ES-I3 (cell line): ENCODE data around the gene CPEB3.

Experiments used
- H3K36me3 ChIP-seq: 2 replicates; pipeline ENCODE4 v1.6.1; 2013; ENCODE audit warnings: mild to moderate bottlenecking, low read length, control low read depth, moderate library complexity; ENCODE audit not compliant: insufficient read depth
- H3K4me1 ChIP-seq: 2 replicates; pipeline ENCODE4 v1.6.1; 2013; ENCODE audit warnings: mild to moderate bottlenecking, control low read depth, low read length; ENCODE audit not compliant: insufficient read depth
- H3K9ac ChIP-seq: 2 replicates; pipeline ENCODE4 v1.6.1; 2013; ENCODE audit warnings: low read depth, mild to moderate bottlenecking, low read length, moderate library complexity
- H3K9me3 ChIP-seq: 2 replicates; pipeline ENCODE4 v1.6.1; 2013; ENCODE audit warnings: mild to moderate bottlenecking, low read length, moderate library complexity; ENCODE audit not compliant: control insufficient read depth, insufficient read depth

CPEB3 gene

DNA sequence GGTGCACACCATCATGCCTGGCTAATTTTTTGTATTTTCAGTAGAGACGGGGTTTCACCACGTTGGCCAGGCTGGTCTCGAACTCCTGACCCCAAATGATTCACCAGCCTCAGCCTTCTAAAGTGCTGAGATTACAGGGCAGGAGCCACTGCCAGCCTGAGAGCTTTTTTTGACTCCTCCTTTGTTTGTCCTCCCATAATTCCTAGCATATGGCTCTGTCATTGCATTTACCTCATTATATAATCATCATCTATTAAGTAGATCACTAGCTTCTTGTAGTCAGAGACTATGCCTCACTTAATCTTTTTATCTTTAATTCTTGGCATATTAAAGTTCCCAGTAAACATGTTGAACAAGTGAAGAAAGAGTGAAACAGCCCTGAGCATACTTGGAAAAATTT lies 82.1 kb downstream of the CPEB3 start:
- Histone ChIP-seq H3K9ac (no peak overlapping the region), H3K36me3 (no peaks in the 10 kb centered on the region), H3K9me3 (no peaks in the 10 kb centered on the region), H3K4me1 (no peaks in the 10 kb centered on the region)

DNA sequence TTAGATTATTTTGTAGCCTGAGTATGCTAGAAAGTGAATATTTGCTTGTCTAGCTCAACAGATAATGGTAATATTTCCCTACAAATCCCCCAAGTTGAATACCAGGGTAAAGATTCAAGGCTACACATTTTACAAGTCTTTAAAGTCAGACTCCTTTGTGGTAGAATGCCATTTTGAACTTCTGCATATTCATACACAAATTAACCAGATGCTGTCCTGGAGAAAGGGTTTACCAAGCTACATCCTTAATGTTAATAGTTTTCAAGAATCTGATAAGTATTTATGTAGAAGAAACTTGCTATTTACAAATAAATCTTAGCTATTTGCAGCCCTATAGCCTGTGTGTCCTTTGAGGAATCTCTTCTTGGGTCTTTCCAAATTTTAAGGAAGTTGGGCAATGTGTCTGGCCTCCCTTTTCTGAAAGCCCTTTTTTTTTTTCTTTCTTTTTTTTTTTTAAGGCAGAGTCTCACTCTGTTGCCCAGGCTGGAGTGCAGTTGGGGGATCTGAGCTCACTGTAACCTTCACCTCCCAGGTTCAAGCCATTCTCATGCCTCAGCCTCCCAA lies 82.6 kb downstream of the CPEB3 start:
- H3K36me3 ChIP-seq: no peaks in the 10 kb centered on the region
- H3K9me3 ChIP-seq: no peaks in the 10 kb centered on the region
- H3K9ac ChIP-seq: no peak overlapping the region
- H3K4me1 ChIP-seq: no peaks in the 10 kb centered on the region

- Histone ChIP-seq H3K36me3 (no peaks in the 10 kb centered on the region), H3K4me1 (no peaks in the 10 kb centered on the region), H3K9ac (no peak overlapping the region), H3K9me3 (no peaks in the 10 kb centered on the region)
These were observed 83.8 kb downstream of the CPEB3 start for GRCh38 chr10:92207061-92207460.

GRCh38 chr10:92203919-92204623 lies 86.8 kb downstream of the CPEB3 start:
- H3K4me1 ChIP-seq: no peaks in the 10 kb centered on the region

DNA sequence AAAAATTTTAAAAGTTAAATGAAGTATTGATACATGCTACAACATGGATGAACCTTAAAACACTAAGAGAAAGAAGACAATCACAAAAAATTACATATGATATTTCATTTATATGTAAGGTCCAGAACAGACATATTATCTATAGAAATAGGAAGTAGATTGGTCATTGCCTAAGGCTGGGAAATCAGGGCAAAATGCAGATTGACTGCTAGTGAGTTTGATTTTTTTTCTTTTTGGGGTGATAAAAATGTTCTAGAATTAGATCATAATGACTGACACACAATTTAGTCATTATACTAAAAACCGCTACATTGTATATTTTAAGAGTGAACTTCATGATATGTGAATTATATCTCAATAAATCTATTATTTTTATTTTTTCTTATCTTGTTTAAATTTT lies 88.3 kb downstream of the CPEB3 start:
- H3K9me3 ChIP-seq: no peaks in the 10 kb centered on the region
- H3K4me1 ChIP-seq: no peaks in the 10 kb centered on the region
- no peak overlapping the region for H3K9ac ChIP-seq
- H3K36me3 ChIP-seq: no peaks in the 10 kb centered on the region

More at GRCh38 chr10:92203919-92204623, 86.8 kb downstream of the CPEB3 start:
- H3K36me3 ChIP-seq: no peaks in the 10 kb centered on the region
- H3K9me3 ChIP-seq: no peaks in the 10 kb centered on the region
- H3K9ac ChIP-seq: no peak overlapping the region

DNA sequence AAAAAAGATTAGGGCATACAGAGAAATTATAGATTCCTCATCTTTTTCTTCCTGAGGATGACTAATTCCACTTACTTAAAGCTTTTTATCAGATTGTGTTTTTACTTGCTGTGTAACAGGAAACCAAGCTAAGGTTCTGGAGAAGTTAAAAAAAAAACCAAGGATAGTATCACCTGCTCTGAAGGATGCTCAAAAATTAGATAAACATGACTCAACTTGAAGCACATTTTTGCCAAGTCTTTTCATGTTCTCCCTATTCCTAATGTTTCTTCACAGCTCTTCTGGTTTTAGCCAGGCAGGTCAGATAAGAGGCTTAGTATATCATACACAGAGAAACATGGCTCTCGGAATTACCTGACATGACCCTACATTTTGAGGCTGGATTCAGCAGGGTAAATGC lies 90.3 kb downstream of the CPEB3 start:
- Histone ChIP-seq H3K9me3 (no peaks in the 10 kb centered on the region), H3K4me1 (no peaks in the 10 kb centered on the region), H3K36me3 (no peaks in the 10 kb centered on the region), H3K9ac (no peak overlapping the region)

GRCh38 chr10:92187101-92187500 lies 103.8 kb downstream of the CPEB3 start:
- Histone ChIP-seq H3K36me3 (no peaks in the 10 kb centered on the region), H3K4me1 (no peaks in the 10 kb centered on the region), H3K9ac (no peak overlapping the region), H3K9me3 (no peaks in the 10 kb centered on the region)

DNA sequence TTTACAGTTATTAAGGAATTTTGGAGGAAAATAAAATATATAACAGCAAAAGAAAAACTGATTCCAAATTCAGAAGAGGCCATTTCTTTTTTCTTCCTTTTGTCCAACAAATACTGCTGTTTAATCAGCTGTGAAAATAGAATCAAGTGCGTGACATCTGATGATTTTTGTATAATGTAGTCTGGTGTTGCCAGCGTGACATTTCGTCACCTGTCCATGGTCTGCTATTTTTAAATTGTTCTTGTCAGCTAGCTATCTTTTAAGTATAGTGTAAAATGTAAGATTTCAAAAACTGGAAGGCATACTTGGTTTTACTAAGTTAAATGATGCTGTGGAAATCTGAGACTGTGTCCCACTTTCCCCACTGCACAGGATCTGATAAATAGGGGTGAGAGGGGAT lies 105.9 kb downstream of the CPEB3 start:
- no peaks in the 10 kb centered on the region for H3K36me3 ChIP-seq
- H3K9ac ChIP-seq: no peak overlapping the region
- no peaks in the 10 kb centered on the region for H3K9me3 ChIP-seq
- H3K4me1 ChIP-seq: no peaks in the 10 kb centered on the region

DNA sequence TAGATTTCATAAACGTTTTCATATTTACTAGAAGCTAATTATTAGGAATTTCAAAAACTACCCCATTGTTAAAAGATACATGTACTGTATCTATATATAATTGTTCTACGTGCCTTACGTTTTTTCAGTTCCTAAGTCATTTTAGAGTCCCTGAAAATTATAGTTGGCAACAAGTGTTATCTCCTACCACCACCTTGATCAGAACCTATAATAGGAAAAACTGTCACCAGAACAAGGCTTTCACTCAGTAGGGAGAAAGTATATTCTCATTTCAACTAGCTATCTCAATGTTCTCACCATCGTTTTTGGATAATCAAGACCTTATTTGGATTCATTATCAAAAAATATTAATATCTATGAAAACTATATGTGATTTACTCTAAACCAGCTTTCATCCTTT lies 107.7 kb downstream of the CPEB3 start:
- H3K9ac ChIP-seq: no peak overlapping the region
- no peaks in the 10 kb centered on the region for H3K9me3 ChIP-seq
- no peaks in the 10 kb centered on the region for H3K4me1 ChIP-seq
- H3K36me3 ChIP-seq: no peaks in the 10 kb centered on the region

DNA sequence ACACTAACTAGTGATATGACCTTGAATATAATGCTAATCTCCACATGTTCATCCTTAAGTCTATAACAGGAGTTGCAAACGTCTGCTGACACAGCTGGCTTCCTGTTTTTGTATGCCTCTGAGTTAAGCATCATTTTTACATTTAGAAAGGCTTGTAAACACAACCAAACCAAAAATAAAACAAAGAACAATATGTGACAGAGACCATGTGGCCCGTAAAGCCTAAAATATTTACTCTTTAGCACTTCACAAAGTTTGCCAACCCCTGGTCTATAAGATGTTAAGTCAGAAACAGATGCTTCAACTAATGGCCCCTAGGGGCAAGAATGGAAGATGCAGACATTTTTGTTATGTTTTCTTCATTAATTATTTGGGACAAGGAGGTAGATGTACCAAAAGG lies 109.3 kb downstream of the CPEB3 start:
- no peaks in the 10 kb centered on the region for H3K36me3 ChIP-seq
- no peaks in the 10 kb centered on the region for H3K4me1 ChIP-seq
- H3K9me3 ChIP-seq: no peaks in the 10 kb centered on the region
- no peak overlapping the region for H3K9ac ChIP-seq

- no peak overlapping the region for H3K9ac ChIP-seq
- no peaks in the 10 kb centered on the region for H3K9me3 ChIP-seq
- H3K36me3 ChIP-seq: no peaks in the 10 kb centered on the region
- no peaks in the 10 kb centered on the region for H3K4me1 ChIP-seq
These were observed 110.5 kb downstream of the CPEB3 start for GRCh38 chr10:92180399-92180798.

GRCh38 chr10:92177546-92177945 lies 113.3 kb downstream of the CPEB3 start:
- H3K9ac ChIP-seq: no peak overlapping the region
- no peaks in the 10 kb centered on the region for H3K9me3 ChIP-seq
- H3K36me3 ChIP-seq: no peaks in the 10 kb centered on the region
- H3K4me1 ChIP-seq: no peaks in the 10 kb centered on the region

DNA sequence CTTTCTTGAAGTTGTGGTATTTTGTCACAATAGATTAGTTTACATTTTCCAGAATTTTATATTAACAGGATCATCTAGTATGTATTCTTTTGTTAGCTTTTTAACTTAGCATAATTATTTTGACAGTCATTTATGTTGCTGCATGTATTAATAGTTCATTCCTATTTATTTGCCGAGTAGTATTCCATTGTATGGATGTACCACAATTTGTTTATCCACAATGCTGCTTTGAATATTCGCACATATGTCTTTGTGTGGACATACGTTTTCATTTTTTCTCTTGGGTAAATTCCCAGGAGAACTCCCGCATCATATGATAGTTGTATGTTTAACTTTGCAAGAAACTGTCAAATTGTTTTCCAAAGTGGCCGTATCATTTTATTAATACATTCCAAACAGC lies 115.7 kb downstream of the CPEB3 start:
- Histone ChIP-seq H3K9ac (no peak overlapping the region), H3K36me3 (no peaks in the 10 kb centered on the region), H3K9me3 (no peaks in the 10 kb centered on the region), H3K4me1 (no peaks in the 10 kb centered on the region)

DNA sequence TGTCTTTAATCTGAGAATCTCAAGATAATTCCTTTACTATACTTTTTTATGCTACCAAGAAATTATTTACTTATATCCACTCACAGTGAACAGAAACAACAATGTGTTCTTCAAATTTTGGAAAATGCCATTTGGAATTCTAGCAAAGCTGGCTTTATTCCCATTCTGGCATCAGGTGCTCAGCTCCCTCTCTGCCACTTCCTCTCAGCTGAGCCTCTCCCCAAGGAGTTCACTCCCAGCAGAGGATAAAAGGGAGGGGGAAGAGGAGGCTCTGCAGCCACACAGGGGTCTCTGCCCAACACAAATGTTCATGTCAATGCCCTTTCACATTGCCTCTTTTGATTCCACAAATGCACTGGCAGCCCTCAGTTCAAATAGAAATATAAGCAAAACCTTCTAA lies 116.9 kb downstream of the CPEB3 start:
- no peaks in the 10 kb centered on the region for H3K4me1 ChIP-seq
- H3K9ac ChIP-seq: no peak overlapping the region
- no peaks in the 10 kb centered on the region for H3K9me3 ChIP-seq
- H3K36me3 ChIP-seq: no peaks in the 10 kb centered on the region

GRCh38 chr10:92164036-92164696 lies 126.7 kb downstream of the CPEB3 start:
- Histone ChIP-seq H3K9ac (no peak overlapping the region), H3K4me1 (no peaks in the 10 kb centered on the region), H3K9me3 (no peaks in the 10 kb centered on the region), H3K36me3 (no peaks in the 10 kb centered on the region)
